ENCODE results near the gene FBXO33. TPM values are rescaled to one million over a fixed set of nuclear protein-coding genes. Genes with fewer than 3 reads are reported as not detected.
"Not testable (repeated sequence)": the region's sequence is repeated elsewhere in the genome, so short reads cannot be mapped to it uniquely, and the experiment has no call there.

FBXO33 gene
- polyA plus RNA-seq, 1 donor = 12.4 TPM

DNA sequence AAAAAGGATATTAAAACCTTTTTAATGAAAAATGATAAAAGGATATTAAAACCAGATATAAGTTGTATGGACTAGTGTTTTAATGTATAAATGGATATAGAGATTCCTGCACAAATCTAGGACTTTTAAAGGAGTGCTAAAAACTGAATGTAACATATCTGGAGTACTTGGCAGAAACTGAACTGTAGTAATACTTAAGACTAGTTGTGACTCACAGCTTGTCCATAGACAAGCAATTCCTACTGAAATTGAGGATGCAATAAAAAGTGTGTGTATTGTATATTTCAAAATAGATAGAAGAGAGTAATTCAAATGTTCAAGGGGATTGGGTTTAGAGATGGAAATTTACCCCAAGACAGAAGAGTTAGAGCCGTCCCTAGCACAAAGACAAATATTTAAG lies 59.6 kb downstream of the FBXO33 start:
- DNase-seq = no peak

DNA sequence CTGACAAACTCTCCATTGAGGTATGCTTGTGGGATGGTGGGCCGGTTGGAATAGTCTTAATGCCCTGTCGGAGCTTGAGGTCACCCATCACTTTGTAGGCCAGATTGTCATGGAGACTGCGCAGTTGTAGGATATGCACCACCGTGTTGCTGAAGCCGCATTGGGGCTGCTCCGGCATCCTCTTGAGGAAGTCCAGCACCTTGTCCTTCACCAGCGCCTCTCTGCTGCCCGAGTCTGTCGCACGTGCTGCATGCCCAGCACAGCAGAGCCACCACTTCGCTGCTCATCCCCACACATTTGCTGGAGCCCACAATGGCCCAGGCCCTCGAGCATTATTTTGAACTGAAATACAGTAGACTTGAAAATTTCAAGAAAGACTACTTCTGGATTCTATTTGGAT lies 61.8 kb downstream of the FBXO33 start:
- DNase-seq = no peak

DNA sequence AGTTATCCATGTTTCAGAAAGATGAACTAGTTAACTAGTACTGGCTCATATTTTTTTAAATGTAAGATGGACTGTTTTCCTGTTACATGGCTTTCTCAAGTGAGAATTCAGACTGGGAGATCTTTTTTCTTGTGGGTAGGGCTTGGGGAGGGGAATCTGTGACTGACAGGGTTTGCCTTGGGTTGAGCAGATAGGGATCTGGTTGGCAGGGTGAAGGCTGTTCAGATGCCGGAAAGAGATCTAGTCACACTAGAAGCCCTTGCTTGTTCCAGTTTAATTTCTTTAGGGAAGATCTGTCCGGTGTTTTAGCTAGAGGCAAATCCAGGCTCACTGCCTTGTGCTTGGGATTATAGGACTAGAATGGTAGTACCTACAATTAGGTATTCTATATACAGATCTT lies 63.2 kb downstream of the FBXO33 start:
- no peak for DNase-seq

DNA sequence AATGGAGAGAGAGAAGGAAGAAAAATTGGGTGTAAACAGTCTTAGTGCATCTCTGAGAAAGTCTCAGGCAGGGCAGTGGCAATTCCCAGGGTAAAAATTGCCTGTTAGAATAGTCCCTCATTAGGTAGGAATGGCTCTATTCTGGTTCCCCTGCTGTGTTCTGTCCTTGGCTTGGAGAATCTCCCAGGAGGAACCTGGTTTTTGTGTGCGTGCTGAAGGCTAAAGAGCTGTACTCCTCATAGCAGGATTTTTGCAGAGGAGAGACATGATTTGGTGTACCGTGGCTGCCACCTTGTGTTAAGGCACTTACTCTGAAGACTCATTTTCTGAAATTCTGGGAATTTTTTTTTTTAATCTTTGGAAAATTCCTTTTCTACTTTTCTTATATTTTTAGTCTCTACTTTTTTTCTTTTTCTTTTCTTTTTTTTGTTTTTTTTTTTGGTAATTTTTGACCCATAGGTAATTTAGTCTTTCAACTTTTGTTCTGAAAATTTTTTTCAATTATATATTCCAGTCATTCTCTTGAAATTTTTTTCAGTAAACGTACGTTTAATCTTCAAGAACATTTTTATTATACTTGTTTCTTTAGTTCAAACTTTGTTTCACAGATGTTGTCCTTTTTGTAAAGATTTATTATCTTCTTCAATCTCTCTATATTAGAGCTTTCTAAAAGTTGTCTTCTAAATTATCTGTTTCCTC lies 63.8 kb downstream of the FBXO33 start:
- DNase-seq = peak; percentile 59

DNA sequence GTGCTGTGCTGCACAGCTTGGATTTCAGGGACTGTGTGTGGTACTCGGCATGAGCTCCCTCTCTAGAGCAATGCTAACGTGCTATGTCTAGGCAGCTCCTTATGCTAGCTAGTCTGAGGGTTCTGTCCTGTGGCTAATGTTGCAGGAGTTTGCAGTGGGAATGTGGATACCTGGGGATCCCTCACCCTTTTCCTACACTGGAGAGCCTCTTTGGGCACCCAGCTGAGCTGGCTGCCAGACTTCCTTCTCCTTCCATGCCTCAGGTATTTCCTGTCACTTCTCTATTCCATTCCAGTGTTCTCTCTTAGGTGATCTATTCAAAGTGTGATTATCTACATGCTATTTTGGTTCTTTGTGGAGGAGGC lies 64.9 kb downstream of the FBXO33 start:
- DNase-seq = no peak

DNA sequence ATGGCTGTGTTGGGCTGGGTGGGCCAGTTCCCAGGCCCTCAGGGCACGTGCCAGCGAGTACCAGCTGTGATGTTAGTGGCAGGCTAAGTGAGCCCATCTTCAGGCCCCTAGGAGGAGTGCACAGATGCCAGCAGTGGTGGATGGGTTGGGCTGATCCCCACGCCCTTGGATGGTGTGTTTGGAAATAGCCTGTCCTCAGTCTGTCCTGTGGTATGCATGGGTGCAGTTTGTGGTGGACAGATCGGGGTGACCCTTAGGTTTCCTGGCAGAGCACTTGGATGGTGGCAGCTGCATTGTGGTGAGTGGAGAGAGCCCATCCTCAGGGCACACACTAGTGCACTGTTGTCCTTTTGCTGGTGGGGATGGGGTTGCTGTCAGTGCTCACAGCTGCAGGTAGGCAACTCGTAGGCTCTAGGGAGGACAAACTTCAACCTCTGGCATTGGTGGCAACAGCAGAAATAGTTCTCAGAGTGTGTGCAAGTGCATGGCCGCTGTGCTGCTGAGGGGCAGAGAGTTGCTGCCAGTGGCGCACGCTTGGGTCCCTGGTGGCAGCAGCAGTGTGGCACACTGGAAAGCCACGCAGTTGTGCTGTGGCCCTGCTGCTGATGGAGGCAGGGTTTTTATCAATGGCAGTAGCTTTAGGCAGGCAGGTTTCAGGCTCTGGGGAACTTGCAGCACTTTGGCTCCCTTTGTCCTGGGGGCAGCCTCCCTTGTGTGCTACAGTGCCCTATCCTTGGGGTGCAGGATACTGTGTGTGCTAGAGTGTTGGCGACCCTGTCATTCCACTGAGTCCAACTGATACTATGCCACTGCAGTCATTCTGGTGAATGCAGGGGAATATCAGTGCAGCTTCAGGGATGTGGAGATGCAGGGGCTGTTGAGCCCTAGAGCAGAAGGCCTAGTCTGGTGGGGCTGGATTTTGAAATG lies 65.5 kb downstream of the FBXO33 start:
- no peak for DNase-seq

DNA sequence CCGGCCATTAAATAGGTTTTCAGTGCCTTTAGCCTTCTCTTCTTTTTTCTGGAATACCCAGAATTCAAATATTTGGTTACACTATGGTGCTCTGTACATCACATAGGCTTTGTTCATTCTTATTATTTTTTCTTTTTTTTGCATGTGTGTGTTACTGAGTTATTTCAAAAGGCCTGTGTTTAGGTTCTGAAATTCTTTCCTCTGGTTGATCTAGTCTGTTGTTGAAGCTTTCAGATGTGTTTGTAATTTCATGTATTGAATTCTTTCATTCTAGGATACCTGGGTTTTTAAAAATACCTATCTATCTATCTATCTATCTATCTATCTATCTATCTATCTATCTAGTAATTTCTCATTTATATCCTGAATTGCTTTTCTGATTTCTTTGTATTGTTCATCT lies 66.9 kb downstream of the FBXO33 start:
- DNase-seq = no peak

DNA sequence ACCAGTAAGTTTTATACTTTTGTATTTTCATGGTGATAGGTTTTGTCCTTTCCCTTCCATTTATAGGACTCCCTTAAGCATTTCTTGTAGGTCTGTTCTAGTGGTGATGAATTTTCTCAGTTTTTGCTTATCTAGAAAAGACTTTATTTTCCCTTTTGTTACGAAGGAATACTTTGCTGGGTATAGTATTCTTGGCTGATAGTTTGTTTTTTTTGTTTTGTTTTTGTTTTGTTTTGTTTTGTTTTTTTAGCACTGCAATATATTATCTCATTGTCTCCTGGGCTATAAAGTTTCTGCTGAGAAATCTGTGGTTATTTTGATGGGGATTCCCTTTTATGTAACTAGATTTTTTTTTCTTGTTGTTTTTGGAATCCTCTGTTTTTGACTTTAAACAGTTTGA lies 67.7 kb downstream of the FBXO33 start:
- no peak for DNase-seq

DNA sequence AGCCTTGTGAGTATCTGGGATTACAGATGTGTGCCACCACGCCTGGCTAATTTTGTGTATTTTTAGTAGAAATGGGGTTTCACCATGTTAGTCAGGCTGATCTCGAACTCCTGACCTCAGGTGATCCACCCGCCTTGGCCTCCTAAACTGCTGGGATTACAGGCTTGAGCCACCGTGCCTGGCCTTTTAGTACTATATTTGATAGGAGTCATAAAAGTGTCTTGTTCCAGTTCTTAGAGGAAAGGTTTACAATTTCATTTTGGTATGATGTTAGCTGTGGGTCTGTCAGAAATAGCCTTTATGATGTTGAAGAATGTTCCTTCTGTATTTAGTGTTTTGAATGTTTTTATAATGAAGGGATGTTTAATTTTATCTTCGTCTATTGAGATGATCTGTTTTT lies 70.7 kb downstream of the FBXO33 start:
- not testable (repeated sequence) for DNase-seq

DNA sequence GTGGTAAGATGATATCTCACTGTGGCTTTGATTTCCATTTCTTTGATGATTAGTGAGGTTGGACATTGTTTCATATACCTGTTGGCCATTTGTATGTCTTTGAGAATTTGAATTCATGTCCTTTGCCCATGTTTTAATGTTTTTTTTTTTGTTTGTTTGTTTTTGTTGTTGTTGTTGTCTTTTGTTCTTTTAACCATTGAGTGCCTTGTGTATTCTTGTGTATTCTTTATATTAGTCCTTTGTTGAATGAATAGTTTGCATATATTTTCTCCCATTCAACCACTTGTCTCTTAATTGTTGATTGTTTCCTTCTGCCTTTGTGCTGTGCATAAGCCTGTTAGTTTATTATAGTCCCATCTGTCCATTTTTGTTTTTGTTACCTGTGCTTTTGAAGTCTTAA lies 71.9 kb downstream of the FBXO33 start:
- DNase-seq = no peak

DNA sequence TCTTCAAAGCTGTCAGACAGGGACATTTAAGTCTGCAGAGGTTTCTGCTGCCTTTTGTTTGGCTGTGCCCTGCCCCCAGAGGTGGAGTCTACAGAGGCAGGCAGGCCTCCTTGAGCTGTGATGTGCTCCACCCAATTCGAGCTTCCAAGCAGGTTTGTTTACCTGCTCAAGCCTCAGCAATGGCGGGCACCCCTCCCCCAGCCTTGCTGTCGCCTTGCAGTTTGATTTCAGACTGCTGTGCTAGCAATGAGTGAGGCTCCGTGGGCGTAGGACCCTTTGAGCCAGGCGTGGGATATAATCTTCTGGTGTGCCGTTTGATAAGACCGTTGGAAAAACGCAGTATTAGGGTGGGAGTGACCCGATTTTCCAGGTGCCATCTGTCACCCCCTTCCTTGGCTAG lies 73.2 kb downstream of the FBXO33 start:
- DNase-seq = not testable (repeated sequence)

DNA sequence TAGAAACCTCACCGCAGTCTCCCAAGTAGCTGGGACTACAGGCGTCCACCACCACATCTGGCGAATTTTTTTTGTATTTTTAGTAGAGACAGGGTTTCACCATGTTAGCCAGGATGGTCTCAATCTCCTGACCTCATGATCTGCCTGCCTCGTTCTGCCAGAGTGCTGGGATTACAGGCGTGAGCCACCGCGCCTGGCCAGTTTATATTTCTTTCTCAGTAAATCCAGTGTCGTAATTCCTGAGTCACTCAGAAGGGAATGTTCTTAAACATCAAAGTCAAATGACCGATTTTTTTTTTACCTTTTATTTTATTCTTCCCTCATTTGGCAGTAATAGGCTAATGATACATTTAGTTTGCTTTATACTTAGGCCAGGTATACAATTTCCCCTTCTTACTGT lies 80.5 kb downstream of the FBXO33 start:
- no peak for DNase-seq

DNA sequence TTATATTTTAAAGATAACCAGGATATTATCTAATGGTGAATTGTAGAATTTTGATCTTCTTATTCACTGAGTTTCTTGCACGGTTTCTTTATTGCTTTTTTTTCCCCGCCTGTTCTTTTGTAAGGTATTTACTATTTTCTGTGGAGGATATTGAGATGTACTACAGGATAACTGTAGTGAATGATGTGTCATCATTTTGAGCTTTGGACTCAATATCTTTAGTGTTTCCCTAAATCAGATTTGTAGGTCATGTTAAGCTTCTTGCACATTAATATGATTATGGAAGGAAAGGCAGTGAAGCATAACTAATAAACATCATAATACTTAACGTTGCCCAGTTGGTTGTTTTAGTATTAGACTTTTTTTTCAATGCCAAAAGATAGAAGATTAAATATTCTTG lies 81.4 kb downstream of the FBXO33 start:
- DNase-seq = no peak

Other genes with a start within 250 kb of the FBXO33 start
- 84.3 TPM for gene MIA2, start 198.5 kb downstream of the FBXO33 start, polyA plus RNA-seq (ENCODE audit: insufficient read length)